Sigmoid colon (tissue), 7 donors: ENCODE measurements around the gene NTF4. TPM values are rescaled to one million over a fixed set of nuclear protein-coding genes. Genes with fewer than 3 reads are reported as not detected.
"Not testable (repeated sequence)": the region's sequence is repeated elsewhere in the genome, so short reads cannot be mapped to it uniquely, and the experiment has no call there.

Experiments used
- DNase-seq: peaks from one replicate; pipeline ENCODE4 v3.0.0-alpha.2; 2019
- H3K27ac ChIP-seq, 4 donors: fragments of 200-600 bp; sonication (generic); one replicate each; pipeline ENCODE4 v1.5.1; 2016 to 2019; ENCODE audit warnings: mild to moderate bottlenecking in 1 of 4
- H3K27me3 ChIP-seq, 3 donors: fragments of 200-600 bp; sonication (generic); one replicate each; pipeline ENCODE4 v1.5.1; 2019; ENCODE audit warnings: mild to moderate bottlenecking in 1 of 3
- H3K36me3 ChIP-seq, 4 donors: fragments of 200-600 bp; sonication (generic); one replicate each; pipeline ENCODE4 v1.5.1; 2016 to 2019
- H3K4me1 ChIP-seq, 4 donors: fragments of 200-600 bp; sonication (generic); one replicate each; pipeline ENCODE4 v1.5.1; 2017 to 2019
- H3K4me3 ChIP-seq, 4 donors: fragments of 200-600 bp; sonication (generic); one replicate each; pipeline ENCODE4 v1.5.1; 2017 to 2019; ENCODE audit warnings: mild to moderate bottlenecking in 2 of 4, moderate library complexity in 1 of 4
- H3K9me3 ChIP-seq, 4 donors: fragments of 200-600 bp in 3 of 4; sonication (generic) in 3 of 4; one replicate each; pipeline versions ENCODE4 v1.5.1 to v1.6.1; 2013 to 2019
- CTCF ChIP-seq, 4 experiments: fragments of 450-650 bp in 3 of 4; fragments of 200-600 bp in 1 of 4; IDR thresholded peaks; one replicate each; pipeline ENCODE4 v1.5.1; 2016 to 2019; ENCODE audit warnings: antibody characterized with exemption in 4 of 4, mild to moderate bottlenecking in 3 of 4, moderate library complexity in 2 of 4
- EP300 ChIP-seq, 4 donors: sonication (generic); formaldehyde crosslinking; IDR thresholded peaks; one replicate each; pipeline ENCODE4 v1.6.1; 2017; ENCODE audit warnings: antibody characterized with exemption in 4 of 4
- POLR2A ChIP-seq, 2 donors: fragments of 450-650 bp; IDR thresholded peaks; one replicate each; pipeline ENCODE4 v1.6.1; 2016; ENCODE audit warnings: antibody characterized with exemption in 2 of 2, mild to moderate bottlenecking in 2 of 2, moderate library complexity in 2 of 2
- POLR2AphosphoS5 ChIP-seq, 4 donors: sonication (generic); formaldehyde crosslinking; IDR thresholded peaks; one replicate each; pipeline ENCODE4 v1.6.1; 2017; ENCODE audit warnings: antibody characterized with exemption in 4 of 4
- WGBS, 2 donors: extraction: QIAGEN DNeasy Blood & Tissue Kit; methylation state at CpG; one replicate each; pipeline ENCODE4 v1.1.7; 2013; 5-methylcytosine and 5-hydroxymethylcytosine counted together
- intact Hi-C: fragments of 100-400 bp; cut with DNase I; formaldehyde crosslinking; loops from one replicate; pipeline ENCODE4 v1.15.1; 2023
- polyA plus RNA-seq, 3 donors: library from polyadenylated mRNA; stranded (reverse); fragments of 200-250 nt; gene quantifications; one replicate each; pipeline ENCODE4 v1.2.3, GENCODE V29; 2013
- total RNA-seq, 4 donors: library from RNA; depleted of rRNA; stranded (reverse); fragments of >200 nt; gene quantifications; one replicate each; pipeline ENCODE4 v1.1.0, GENCODE V29; 2016
- donor health status: healthy with polysubstance abuse.
- donor health status: Bipolar disorder and iron deficiency.
- donor health status: healthy.

The NTF4 gene
- total and polyA plus RNA-seq, 7 donors = not detected

DNA sequence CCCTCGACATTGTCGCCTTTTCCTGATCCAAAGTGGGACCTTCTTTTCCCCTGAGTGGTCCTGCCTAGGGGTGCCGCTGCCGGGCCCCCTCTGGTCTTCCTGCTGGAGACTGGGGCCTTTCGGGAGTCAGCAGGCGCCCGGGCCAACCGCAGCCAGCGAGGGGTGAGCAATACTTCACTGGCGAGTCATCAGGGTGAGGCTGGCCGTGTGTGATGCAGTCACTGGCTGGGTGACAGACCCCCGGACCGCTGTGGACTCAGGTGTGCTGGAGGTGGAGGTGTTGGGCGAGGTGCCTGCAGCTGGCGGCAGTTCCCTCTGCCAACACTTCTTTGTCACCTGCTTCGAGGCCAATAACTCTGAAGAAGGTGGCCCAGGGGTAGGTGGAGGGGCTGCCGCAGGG, 22.4 kb downstream of the NTF4 start:
- H3K36me3 ChIP-seq = no peaks in the 10 kb centered on the region
- H3K4me3 ChIP-seq = no peak overlapping the region
- no peak for TF ChIP-seq EP300 (IDR thresholded peaks at IDR 0.05)
- no peak for TF ChIP-seq POLR2A (IDR thresholded peaks at IDR 0.05)
- no peak for TF ChIP-seq CTCF (IDR thresholded peaks at IDR 0.05)
- TF ChIP-seq POLR2AphosphoS5 (IDR thresholded peaks at IDR 0.05) = no peak
- H3K27me3 ChIP-seq = no peaks in the 10 kb centered on the region
- H3K9me3 ChIP-seq = no peaks in the 10 kb centered on the region
- no peak for DNase-seq
- no peaks in the 10 kb centered on the region for H3K4me1 ChIP-seq
- no peak overlapping the region for H3K27ac ChIP-seq
- intact Hi-C loops = no loop called here
- 65 to 80% methylated on average over 17 of the region's 17 CpGs for WGBS, 2 donors

DNA sequence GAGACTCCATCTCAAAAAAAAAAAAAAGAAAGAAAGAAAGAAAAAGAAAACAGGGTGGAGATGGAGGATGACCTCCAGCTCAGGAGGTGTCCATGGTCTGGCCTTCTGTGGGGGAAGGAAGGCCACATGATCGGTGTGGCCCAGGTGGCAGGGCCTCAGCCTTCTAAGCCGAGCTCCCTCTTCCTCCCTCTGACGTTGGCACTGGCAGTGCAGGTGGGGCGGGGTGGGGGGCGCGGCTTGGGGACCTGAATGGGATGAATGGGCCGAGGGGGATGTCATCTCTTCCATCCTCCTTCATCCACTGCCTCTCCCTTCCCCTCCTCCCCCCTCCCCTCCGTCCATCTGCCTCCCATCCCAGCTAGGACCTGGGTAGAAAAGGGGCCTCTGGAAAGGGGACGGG, 24.9 kb downstream of the NTF4 start:
- H3K4me1 ChIP-seq, DNase-seq, H3K36me3 ChIP-seq, H3K27ac ChIP-seq, H3K4me3 ChIP-seq, intact Hi-C loops, H3K27me3 ChIP-seq, H3K9me3 ChIP-seq: not testable (repeated sequence)
- 53 to 59% methylated on average over 9 of the region's 9 CpGs for WGBS, 2 donors

DNA sequence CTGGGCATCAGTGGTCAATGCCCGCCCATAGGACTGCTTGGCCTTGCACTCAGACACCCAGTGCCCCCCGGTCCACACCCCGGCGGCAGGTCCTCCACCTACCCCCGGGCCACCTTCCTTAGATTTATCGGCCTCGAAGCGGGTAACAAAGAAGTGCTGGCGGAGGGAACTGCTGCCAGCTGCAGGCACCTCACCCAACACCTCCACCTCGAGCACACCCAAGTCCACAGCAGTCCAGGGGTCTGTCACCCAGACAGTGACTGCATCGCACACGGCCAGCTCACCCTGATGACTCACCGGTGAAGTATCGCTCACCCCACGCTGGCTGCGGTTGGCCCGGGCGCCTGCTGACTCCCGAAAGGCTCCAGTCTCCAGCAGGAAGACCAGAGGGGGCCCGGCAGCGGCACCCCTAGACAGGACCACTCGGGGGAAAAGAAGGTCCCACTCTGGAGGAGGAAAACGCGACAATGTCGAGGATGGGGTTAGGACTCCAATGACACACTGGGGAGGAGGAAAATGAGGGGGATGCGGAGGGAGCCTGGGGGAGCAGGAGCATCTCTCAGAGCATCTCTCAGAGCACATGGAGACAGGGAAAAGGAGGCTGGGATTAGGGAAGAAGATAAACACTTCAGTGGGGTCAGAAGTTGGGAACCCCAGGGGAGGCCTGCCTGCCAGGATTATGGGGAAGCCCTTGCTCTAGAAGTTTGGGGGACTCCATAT, 25.9 kb downstream of the NTF4 start:
- H3K27ac ChIP-seq, DNase-seq: not testable (repeated sequence)

DNA sequence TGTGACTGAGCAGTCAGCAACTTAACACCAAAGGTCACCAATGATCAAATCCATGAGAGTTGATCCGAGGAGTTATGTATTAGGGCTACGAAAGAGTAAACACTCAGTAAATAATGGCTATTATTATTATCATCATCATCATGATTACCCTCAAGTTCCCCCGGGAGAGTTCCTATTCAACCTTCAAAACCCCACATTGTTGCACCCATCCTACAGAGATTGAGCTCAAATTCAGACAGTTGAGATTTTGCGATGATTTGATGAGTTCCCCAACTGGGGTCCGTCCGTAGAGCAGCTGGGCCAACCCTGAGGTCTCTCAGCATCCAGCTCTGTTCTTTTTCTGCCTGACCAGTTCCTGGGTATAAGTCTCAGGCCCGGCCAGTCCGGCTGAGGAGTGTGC, 26.5 kb downstream of the NTF4 start:
- H3K4me1 ChIP-seq, H3K27ac ChIP-seq, DNase-seq, H3K36me3 ChIP-seq, H3K27me3 ChIP-seq, H3K9me3 ChIP-seq, intact Hi-C loops, H3K4me3 ChIP-seq: not testable (repeated sequence)
- WGBS, 2 donors = 85 to 88% methylated on average over 7 to 8 of the region's 8 CpGs

More for the DNA sequence above, 25.9 kb downstream of the NTF4 start:
- WGBS, 2 donors = 85 to 88% methylated on average over 26 of the region's 26 CpGs
- H3K36me3 ChIP-seq, H3K9me3 ChIP-seq, intact Hi-C loops, H3K4me3 ChIP-seq, H3K27me3 ChIP-seq, H3K4me1 ChIP-seq: not testable (repeated sequence)

DNA sequence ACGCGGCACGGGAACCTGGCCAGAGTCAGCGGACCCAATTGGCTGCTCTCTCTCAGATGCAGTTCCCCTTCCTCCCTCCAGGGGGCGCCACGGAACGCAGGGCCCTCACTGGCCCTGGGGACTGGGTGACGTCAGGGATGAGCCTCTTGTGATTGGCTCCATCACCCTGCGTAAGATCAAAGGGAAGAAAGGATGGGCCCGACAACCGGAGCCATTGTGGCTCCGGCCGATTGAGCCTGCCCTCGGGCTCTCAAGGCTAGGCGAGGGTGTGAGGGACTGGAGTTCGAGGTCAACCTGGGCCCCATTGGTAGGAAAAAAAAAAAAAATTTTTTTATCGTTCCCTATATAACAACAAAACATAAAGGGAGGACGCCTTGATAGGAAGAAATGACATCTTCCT, 27.8 kb downstream of the NTF4 start, which contains the start of gene CGB1:
CGB1 (minus strand) TSS at position 81 of the 400 bp plus-strand sequence. CDS start 184 bp downstream, outside the sequence.
- DNase-seq, H3K27me3 ChIP-seq, H3K4me3 ChIP-seq, H3K27ac ChIP-seq, H3K4me1 ChIP-seq, intact Hi-C loops, H3K36me3 ChIP-seq, H3K9me3 ChIP-seq: not testable (repeated sequence)
- 51 to 57% methylated on average over 18 of the region's 18 CpGs for WGBS, 2 donors

DNA sequence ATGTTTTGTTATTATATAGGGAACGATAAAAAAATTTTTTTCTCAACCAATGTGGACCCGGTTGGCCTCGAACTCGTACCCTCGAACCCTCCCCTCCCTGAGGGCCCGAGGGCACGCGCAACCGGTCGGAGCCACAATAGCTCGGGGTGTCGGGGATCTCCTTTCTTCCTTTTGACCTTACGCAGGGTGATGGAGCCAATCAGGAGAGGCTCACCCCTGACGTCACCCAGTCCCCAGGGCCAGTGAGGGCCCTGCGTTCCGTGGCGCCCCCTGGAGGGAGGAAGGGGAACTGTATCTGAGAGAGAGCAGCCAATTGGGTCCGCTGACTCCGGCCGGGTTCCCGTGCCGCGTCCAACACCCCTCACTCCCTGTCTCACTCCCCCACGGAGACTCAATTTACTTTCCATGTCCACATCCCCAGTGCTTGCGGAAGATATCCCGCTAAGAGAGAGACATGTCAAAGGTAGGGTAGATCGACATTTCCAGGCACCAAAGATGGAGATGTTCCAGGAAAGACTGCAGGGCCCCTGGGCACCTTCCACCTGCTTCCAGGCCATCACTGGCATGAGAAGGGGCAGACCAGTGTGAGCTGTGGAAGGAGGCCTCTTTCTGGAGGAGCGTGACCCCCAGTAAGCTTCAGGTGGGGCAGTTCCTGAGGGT, 32.8 kb downstream of the NTF4 start, which contains the start of gene CGB2:
CGB2 (plus strand) TSS at position 249 of the 660 bp plus-strand sequence; CDS start at position 455, 206 bp downstream.
- DNase-seq, H3K36me3 ChIP-seq, H3K27me3 ChIP-seq, H3K27ac ChIP-seq, H3K9me3 ChIP-seq, intact Hi-C loops, H3K4me1 ChIP-seq, H3K4me3 ChIP-seq: not testable (repeated sequence)
- WGBS, 2 donors = 36 to 38% methylated on average over 28 of the region's 28 CpGs

DNA sequence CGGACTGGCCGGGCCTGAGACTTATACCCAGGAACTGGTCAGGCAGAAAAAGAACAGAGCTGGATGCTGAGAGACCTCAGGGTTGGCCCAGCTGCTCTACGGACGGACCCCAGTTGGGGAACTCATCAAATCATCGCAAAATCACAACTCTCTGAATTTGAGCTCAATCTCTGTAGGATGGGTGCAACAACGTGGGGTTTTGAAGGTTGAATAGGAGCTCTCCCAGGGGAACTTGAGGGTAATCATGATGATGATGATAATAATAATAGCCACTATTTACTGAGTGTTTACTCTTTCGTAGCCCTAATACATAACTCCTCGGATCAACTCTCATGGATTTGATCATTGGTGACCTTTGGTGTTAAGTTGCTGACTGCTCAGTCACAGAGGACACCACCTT, 34.3 kb downstream of the NTF4 start:
- H3K9me3 ChIP-seq, H3K27me3 ChIP-seq, H3K36me3 ChIP-seq, H3K27ac ChIP-seq, H3K4me3 ChIP-seq, H3K4me1 ChIP-seq, DNase-seq, intact Hi-C loops: not testable (repeated sequence)
- WGBS, 2 donors = 87 to 92% methylated on average over 5 of the region's 8 CpGs

DNA sequence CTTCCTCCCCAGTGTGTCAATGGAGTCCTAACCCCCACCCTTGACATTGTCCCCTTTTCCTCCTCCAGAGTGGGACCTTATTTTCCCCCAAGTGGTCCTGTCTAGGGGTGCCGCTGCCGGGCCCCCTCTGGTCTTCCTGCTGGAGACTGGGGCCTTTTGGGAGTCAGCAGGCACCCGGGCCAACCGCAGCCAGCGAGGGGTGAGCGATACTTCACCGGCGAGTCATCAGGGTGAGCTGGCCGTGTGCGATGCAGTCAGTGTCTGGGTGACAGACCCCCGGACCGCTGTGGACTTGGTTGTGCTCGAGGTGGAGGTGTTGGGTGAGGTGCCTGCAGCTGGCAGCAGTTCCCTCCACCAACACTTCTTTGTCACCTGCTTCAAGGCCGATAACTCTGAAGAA, 34.9 kb downstream of the NTF4 start:
- H3K9me3 ChIP-seq, H3K27ac ChIP-seq, H3K27me3 ChIP-seq, H3K4me3 ChIP-seq, DNase-seq, intact Hi-C loops, H3K4me1 ChIP-seq, H3K36me3 ChIP-seq: not testable (repeated sequence)
- 88 to 93% methylated on average over 14 of the region's 14 CpGs for WGBS, 2 donors

GRCh38 chr19:49028686-49029085, 35.9 kb downstream of the NTF4 start:
- H3K27ac ChIP-seq, DNase-seq, H3K4me3 ChIP-seq, H3K36me3 ChIP-seq, H3K27me3 ChIP-seq, H3K4me1 ChIP-seq, intact Hi-C loops, H3K9me3 ChIP-seq: not testable (repeated sequence)
- 66 to 79% methylated on average over 9 of the region's 9 CpGs for WGBS, 2 donors

- H3K9me3 ChIP-seq, DNase-seq, H3K4me1 ChIP-seq, intact Hi-C loops, H3K36me3 ChIP-seq, H3K4me3 ChIP-seq, H3K27ac ChIP-seq: not testable (repeated sequence)
- peaks cover 0 to 12% (median 0%) of the 10 kb centered on the region in 3 donors for H3K27me3 ChIP-seq
- WGBS, 2 donors = 85 to 87% methylated on average over 23 of the region's 23 CpGs
Measured at GRCh38 chr19:49025599-49025998, 39.0 kb downstream of the NTF4 start.

GRCh38 chr19:49025088-49025487, 39.5 kb downstream of the NTF4 start:
- H3K36me3 ChIP-seq, intact Hi-C loops, DNase-seq, H3K9me3 ChIP-seq, H3K4me3 ChIP-seq, H3K4me1 ChIP-seq, H3K27ac ChIP-seq: not testable (repeated sequence)
- H3K27me3 ChIP-seq = peaks cover 0 to 17% (median 5%) of the 10 kb centered on the region in 3 donors
- WGBS, 2 donors = 77 to 93% methylated on average over 4 of the region's 6 CpGs
